Activated naive CD4-positive, alpha-beta T cell treated with anti-CD3 and anti-CD28 coated beads, Interleukin-2, amount 50 U/mL, for 72 hours (primary cell): ENCODE measurements around the gene DNAJC22. TPM values are rescaled to one million over a fixed set of nuclear protein-coding genes. Genes with fewer than 3 reads are reported as not detected.
"Not testable (repeated sequence)": the region's sequence is repeated elsewhere in the genome, so short reads cannot be mapped to it uniquely, and the experiment has no call there.

Experiments used
- ATAC-seq, 2 donors: fragments of 150-1000 bp; cut with Tn5 transposase; 2 replicates each; pipeline ENCODE4 v1.10.0; 2021; ENCODE audit warnings: mild to moderate bottlenecking in 2 of 2, moderate library complexity in 2 of 2
- DNase-seq, 2 donors: peaks; one replicate each; pipeline ENCODE4 v3.0.0; 2021 to 2022; ENCODE audit warnings: low spot score in 2 of 2
- H3K27ac Mint-ChIP-seq, 2 donors: one replicate each; pipeline ENCODE4 v1.8.0; 2022; ENCODE audit warnings: mild to moderate bottlenecking in 2 of 2, mixed read lengths in 2 of 2
- H3K36me3 Mint-ChIP-seq, 2 donors: one replicate each; pipeline ENCODE4 v1.8.0; 2022; ENCODE audit warnings: mixed read lengths in 2 of 2
- H3K9me3 Mint-ChIP-seq, 2 donors: one replicate each; pipeline ENCODE4 v1.8.0; 2022; ENCODE audit warnings: mixed read lengths in 2 of 2
- total RNA-seq, 2 donors: library from RNA; stranded (reverse); gene quantifications; one replicate each; pipeline ENCODE4 v1.2.3, GENCODE V29; 2022

DNAJC22 gene
- under 1 TPM; 0.06 to 0.11 TPM for total RNA-seq

DNA sequence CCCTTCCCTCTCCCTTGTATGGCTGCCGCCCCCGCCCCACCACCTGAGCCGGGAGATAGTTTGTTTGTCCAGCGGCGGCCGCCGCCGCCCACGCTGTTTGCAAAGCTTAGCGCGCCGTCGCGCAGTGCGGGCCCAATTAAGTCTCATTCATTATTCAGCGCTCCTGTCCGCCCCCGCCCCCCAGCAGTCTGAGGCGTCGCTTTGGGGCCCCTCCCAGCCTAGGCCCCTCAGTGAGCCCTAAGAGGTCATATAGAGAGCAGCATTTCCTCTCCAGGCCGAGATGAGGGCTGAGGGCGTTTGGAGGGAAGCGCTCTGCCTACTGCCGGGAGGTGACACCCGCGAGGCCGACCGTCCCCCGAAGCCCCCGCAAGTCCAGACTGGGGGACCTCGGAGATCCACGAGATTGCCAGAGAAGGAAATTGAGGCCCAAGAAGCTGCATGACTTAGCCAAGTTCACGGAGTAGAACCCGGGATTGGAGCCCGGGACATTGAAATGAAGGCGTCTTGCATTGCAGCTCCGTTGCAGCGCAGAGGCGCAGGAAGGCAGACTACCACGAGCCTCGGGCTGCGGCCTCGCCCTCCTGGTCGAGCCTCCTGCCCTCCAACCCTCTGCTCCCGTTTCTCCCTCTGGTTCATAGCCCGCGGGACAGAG lies at the start of gene DNAJC22:
TSS of gene DNAJC22 (plus strand) at position 230 of the 652 bp plus-strand sequence. CDS start 1,985 bp downstream, outside the sequence.
- H3K36me3 Mint-ChIP-seq, result no peaks in the 10 kb centered on the region
- no peaks in the 10 kb centered on the region for H3K9me3 Mint-ChIP-seq
- ATAC-seq (peak in 1 of 2 donors; percentile 15), DNase-seq (peak in 1 of 2 donors; percentile 55)
- no peak within 1 kb of the TSS for H3K27ac Mint-ChIP-seq

DNA sequence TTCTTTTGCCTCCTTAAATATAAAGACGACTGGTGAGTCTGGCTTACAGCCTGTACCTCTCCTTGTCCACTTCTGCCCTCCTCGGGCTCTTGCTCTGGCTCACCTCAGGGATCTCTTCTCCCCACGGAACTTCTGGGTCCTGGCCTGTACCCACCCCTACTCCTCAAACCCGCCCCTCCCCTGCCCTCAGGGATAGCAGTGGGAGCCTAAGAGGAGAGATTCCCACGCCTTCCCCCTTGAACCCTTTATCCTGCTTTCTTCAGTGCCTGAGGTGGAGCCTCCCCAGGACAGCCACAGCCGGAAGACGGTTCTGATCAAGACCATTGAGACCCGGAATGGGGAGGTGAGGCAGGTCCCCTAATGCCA lies 49.0 kb upstream of the DNAJC22 start:
- no peaks in the 10 kb centered on the region for H3K36me3 Mint-ChIP-seq
- peak; percentile 6 to 37 for ATAC-seq

GRCh38 chr12:49298160-49298559 lies 48.5 kb upstream of the DNAJC22 start:
- DNase-seq (no peak), ATAC-seq (peak; percentile 21 to 54)
- no peaks in the 10 kb centered on the region for H3K9me3 Mint-ChIP-seq
- no peaks in the 10 kb centered on the region for H3K36me3 Mint-ChIP-seq
- H3K27ac Mint-ChIP-seq, result no peak overlapping the region

More for the DNA sequence above, 49.0 kb upstream of the DNAJC22 start:
- no peak for DNase-seq
- H3K9me3 Mint-ChIP-seq, result no peaks in the 10 kb centered on the region
- H3K27ac Mint-ChIP-seq, result no peak overlapping the region

DNA sequence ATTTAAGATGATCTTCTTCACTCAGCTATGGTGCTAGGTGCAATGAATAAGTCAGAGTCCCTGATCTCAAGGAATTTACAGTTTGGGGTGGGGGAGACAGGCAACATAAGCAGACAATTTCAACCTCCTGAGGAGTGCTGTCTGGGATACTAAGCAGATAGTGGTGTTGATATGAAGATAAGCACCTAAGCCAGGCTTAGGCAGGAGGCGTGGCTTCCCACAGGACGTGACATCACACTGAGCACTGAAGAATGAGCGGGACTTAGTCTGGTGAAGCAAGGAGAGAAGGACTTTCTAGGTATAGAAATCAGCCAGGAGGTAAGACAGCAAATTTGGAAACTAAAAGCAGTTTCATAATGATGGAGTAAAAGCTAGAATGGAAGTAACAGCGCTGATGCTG lies 44.9 kb upstream of the DNAJC22 start:
- ATAC-seq (peak; percentile 69 to 74), DNase-seq (no peak)
- H3K36me3 Mint-ChIP-seq, result no peaks in the 10 kb centered on the region
- H3K9me3 Mint-ChIP-seq, result no peaks in the 10 kb centered on the region
- H3K27ac Mint-ChIP-seq, result peak overlapping the region in 1 of 2 donors; percentile 37

DNA sequence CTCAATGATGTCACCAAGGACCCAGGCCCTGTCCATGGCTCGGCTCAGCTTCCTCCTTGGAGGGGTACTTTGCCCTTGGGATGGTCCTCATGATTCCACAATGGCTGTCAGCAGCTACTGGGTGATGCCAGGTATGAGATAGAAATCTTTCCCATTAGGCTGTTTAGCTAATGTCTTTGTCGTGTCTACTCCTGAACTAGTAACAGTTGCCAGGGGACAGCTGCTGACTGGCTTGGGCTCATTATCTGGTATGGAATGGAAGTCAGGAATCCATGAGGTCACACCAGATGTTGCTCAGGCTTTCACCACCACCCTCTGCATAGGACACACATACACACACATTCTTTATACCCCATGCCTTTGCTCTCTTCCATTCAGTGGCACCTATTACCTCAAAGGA lies 42.5 kb upstream of the DNAJC22 start:
- Mint-ChIP-seq H3K27ac (no peak overlapping the region), H3K9me3 (no peaks in the 10 kb centered on the region), H3K36me3 (no peaks in the 10 kb centered on the region)
- ATAC-seq, result no peak
- no peak for DNase-seq

GRCh38 chr12:49305762-49306510 lies 40.8 kb upstream of the DNAJC22 start:
- ATAC-seq (no peak), DNase-seq (no peak)
- no peaks in the 10 kb centered on the region for H3K9me3 Mint-ChIP-seq
- no peak overlapping the region for H3K27ac Mint-ChIP-seq
- no peaks in the 10 kb centered on the region for H3K36me3 Mint-ChIP-seq

- DNase-seq, result no peak
- Mint-ChIP-seq H3K27ac (no peak overlapping the region), H3K36me3 (no peaks in the 10 kb centered on the region), H3K9me3 (no peaks in the 10 kb centered on the region)
- no peak for ATAC-seq
These were observed 37.3 kb upstream of the DNAJC22 start for GRCh38 chr12:49309386-49309785.

DNA sequence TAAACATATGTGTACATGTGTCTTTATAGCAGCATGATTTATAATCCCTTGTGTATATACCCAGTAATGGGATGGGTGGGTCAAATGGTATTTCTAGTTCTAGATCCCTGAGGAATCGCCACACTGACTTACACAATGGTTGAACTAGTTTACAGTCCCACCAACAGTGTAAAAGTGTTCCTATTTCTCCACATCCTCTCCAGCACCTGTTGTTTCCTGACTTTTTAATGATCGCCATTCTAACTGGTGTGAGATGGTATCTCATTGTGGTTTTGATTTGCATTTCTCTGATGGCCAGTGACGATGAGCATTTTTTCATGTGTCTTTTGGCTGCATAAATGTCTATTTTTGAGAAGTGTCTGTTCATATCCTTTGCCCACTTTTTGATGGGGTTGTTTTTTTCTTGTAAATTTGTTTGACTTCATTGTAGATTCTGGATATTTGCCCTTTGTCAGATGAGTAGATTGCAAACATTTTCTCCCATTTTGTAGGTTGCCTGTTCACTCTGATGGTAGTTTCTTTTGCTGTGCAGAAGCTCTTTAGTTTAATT lies 36.2 kb upstream of the DNAJC22 start:
- ATAC-seq, H3K36me3 Mint-ChIP-seq, H3K27ac Mint-ChIP-seq, H3K9me3 Mint-ChIP-seq, DNase-seq: not testable (repeated sequence)

- DNase-seq, result no peak
- ATAC-seq, result no peak
- no peaks in the 10 kb centered on the region for H3K36me3 Mint-ChIP-seq
- no peaks in the 10 kb centered on the region for H3K9me3 Mint-ChIP-seq
- no peak overlapping the region for H3K27ac Mint-ChIP-seq
These were observed 31.9 kb upstream of the DNAJC22 start for GRCh38 chr12:49314811-49315210.

GRCh38 chr12:49317118-49317517 lies 29.6 kb upstream of the DNAJC22 start:
- not testable (repeated sequence) for H3K36me3 Mint-ChIP-seq, H3K9me3 Mint-ChIP-seq, ATAC-seq, DNase-seq, H3K27ac Mint-ChIP-seq

DNA sequence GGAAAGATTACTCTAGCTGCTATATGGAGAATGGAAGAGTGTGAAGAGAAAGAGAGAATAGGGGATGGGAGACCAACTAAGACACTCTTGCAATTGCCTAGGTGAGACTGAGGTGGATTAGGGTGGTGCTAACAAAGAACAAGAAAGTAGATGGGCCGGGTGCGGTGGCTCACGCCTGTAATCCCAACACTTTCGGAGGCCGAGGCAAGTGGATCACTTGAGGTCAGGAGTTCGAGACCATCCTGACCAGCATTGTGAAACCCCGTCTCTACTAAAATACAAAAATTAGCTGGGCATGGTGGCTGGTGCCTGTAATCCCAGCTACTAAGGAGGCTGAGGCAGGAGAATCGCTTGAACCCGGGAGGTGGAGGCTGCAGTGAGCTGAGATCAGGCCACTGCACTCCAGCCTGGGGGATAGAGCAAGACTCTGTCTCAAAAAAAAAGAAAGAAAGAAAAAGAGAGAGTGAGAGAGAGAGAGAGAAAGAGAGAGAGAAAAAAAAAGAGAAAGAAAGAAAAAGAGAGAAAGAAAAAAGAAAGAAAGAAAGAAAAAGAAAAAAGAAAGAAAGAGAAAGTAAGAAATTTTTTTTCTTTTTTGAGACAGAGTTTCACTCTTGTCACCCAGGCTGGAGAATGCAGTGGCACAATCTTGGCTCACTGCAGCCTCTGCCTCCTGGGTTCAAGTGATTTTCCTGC lies 26.1 kb upstream of the DNAJC22 start:
- not testable (repeated sequence) for ATAC-seq

GRCh38 chr12:49322367-49322707 lies 24.4 kb upstream of the DNAJC22 start:
- Mint-ChIP-seq H3K36me3 (peaks cover 10% of the 10 kb centered on the region in 2 donors), H3K27ac (peak overlapping the region; percentile 96), H3K9me3 (no peaks in the 10 kb centered on the region)
- DNase-seq, result no peak
- ATAC-seq, result peak in 1 of 2 donors; percentile 3

More for the DNA sequence above, 26.1 kb upstream of the DNAJC22 start:
- H3K27ac Mint-ChIP-seq, result peak overlapping the region in 1 of 2 donors; percentile 96
- not testable (repeated sequence) for H3K36me3 Mint-ChIP-seq, DNase-seq, H3K9me3 Mint-ChIP-seq

GRCh38 chr12:49322708-49323523 lies 23.8 kb upstream of the DNAJC22 start, which contains the start of gene TROAP:
Gene TROAP, plus strand, starts transcription at chr12:49323255. Its CDS starts 354 bp downstream, at chr12:49323609.
- H3K9me3 Mint-ChIP-seq, result no peaks in the 10 kb centered on the region
- ATAC-seq (peak; percentile 91 to 97), DNase-seq (peak; percentile 96 to 99)
- peaks cover 10 to 13% of the 10 kb centered on the region in 2 donors for H3K36me3 Mint-ChIP-seq
- peak within 1 kb of the TSS; percentile 96 for H3K27ac Mint-ChIP-seq

DNA sequence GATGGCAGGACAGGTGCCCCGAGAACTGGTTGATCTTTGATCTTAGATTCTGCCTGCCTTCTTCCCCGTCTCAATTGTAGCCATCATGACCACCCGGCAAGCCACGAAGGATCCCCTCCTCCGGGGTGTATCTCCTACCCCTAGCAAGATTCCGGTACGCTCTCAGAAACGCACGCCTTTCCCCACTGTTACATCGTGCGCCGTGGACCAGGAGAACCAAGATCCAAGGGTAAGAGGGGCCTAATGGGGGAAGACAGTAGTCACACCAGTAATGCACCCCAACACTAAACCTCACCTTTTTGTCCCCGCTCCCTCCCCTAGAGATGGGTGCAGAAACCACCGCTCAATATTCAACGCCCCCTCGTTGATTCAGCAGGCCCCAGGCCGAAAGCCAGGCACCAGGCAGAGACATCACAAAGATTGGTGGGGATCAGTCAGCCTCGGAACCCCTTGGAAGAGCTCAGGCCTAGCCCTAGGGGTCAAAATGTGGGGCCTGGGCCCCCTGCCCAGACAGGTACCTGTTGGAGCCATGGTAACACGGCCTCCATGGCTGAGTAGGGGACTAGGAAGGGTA lies 23.1 kb upstream of the DNAJC22 start:
- Mint-ChIP-seq H3K9me3 (no peaks in the 10 kb centered on the region), H3K36me3 (peaks cover 10 to 15% of the 10 kb centered on the region in 2 donors), H3K27ac (peak overlapping the region; percentile 96)
- no peak for DNase-seq
- ATAC-seq, result no peak

GRCh38 chr12:49325606-49326005 lies 21.1 kb upstream of the DNAJC22 start:
- no peak for ATAC-seq
- H3K27ac Mint-ChIP-seq, result peak overlapping the region in 1 of 2 donors; percentile 79
- peak in 1 of 2 donors; percentile 51 for DNase-seq
- peaks cover 10 to 15% of the 10 kb centered on the region in 2 donors for H3K36me3 Mint-ChIP-seq
- no peaks in the 10 kb centered on the region for H3K9me3 Mint-ChIP-seq

DNA sequence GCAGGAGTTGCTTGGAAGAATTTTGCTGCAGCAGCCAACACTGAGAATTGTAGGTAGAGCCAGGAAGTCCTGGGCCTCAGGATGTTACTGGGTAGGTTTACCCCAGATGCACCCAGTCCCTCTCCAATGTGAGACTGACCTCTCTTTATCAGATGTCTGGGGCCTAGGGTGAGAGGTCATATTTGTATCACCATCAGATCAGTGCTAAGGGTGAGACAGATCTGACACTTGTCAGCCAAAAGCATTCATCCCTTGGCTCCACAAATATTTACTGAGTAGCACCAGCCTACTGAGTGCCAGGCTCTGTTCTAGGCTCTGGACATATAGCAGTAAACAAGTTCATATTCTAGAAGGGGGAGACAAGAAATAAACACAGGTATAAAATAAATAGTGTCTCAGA lies 19.3 kb upstream of the DNAJC22 start:
- H3K27ac Mint-ChIP-seq, result no peak overlapping the region
- ATAC-seq, result no peak

More for the DNA sequence above, 19.3 kb upstream of the DNAJC22 start:
- DNase-seq, result no peak
- Mint-ChIP-seq H3K9me3 (no peaks in the 10 kb centered on the region), H3K36me3 (peaks cover 15 to 25% of the 10 kb centered on the region in 2 donors)
